ENCODE data around the gene DSC1.

DNA sequence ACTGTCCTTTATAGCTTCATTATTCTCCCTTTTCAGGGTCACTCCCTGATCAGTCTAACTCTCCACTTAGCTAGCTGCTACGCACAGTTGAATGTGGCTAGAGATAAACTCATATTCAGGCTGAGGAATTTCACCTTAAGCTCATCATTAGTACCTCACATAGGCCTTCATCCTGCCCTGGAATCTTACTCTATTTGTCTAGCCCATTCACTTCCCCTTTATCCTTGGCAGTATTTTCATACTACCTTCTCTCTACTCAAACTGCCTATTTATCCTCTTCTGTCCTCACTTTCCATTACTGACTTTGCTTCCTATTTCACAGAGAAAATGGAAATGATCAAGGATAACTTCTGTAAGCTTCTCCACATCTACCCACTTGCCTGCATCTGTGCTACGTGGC, 49.9 kb downstream of the DSC1 start:
- TF ChIP-seq, protein P1, sequence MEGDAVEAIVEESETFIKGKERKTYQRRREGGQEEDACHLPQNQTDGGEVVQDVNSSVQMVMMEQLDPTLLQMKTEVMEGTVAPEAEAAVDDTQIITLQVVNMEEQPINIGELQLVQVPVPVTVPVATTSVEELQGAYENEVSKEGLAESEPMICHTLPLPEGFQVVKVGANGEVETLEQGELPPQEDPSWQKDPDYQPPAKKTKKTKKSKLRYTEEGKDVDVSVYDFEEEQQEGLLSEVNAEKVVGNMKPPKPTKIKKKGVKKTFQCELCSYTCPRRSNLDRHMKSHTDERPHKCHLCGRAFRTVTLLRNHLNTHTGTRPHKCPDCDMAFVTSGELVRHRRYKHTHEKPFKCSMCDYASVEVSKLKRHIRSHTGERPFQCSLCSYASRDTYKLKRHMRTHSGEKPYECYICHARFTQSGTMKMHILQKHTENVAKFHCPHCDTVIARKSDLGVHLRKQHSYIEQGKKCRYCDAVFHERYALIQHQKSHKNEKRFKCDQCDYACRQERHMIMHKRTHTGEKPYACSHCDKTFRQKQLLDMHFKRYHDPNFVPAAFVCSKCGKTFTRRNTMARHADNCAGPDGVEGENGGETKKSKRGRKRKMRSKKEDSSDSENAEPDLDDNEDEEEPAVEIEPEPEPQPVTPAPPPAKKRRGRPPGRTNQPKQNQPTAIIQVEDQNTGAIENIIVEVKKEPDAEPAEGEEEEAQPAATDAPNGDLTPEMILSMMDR (IDR thresholded peaks at IDR 0.05) = no peak
- no peak for TF ChIP-seq POLR2A (IDR thresholded peaks at IDR 0.05)

Data from testis (tissue), 2 donors.